Sigmoid colon (tissue), 4 donors: ENCODE data around the gene TOB1.

Experiments
- CTCF ChIP-seq, 4 experiments: fragments of 450-650 bp in 3 of 4; fragments of 200-600 bp in 1 of 4; IDR thresholded peaks; one replicate each; pipeline ENCODE4 v1.5.1; 2016 to 2019; ENCODE audit warnings: antibody characterized with exemption in 4 of 4, mild to moderate bottlenecking in 3 of 4, moderate library complexity in 2 of 4
- EP300 ChIP-seq, 4 donors: sonication (generic); formaldehyde crosslinking; IDR thresholded peaks; one replicate each; pipeline ENCODE4 v1.6.1; 2017; ENCODE audit warnings: antibody characterized with exemption in 4 of 4
- POLR2A ChIP-seq, 2 donors: fragments of 450-650 bp; IDR thresholded peaks; one replicate each; pipeline ENCODE4 v1.6.1; 2016; ENCODE audit warnings: antibody characterized with exemption in 2 of 2, mild to moderate bottlenecking in 2 of 2, moderate library complexity in 2 of 2
- POLR2AphosphoS5 ChIP-seq, 4 donors: sonication (generic); formaldehyde crosslinking; IDR thresholded peaks; one replicate each; pipeline ENCODE4 v1.6.1; 2017; ENCODE audit warnings: antibody characterized with exemption in 4 of 4

- TF ChIP-seq CTCF (IDR thresholded peaks at IDR 0.05) (no peak), POLR2AphosphoS5 (IDR thresholded peaks at IDR 0.05) (no peak), POLR2A (IDR thresholded peaks at IDR 0.05) (no peak), EP300 (IDR thresholded peaks at IDR 0.05) (no peak)
Measured at GRCh38 chr17:50853015-50853615, 13.0 kb downstream of the TOB1 start.
